Tibial nerve (tissue), 4 donors: ENCODE data around the gene PLA2G2F. TPM values are rescaled to one million over a fixed set of nuclear protein-coding genes. Genes with fewer than 3 reads are reported as not detected.

Source experiments
- DNase-seq, 2 donors: peaks; one replicate each; pipeline ENCODE4 v3.0.0-alpha.2; 2019; ENCODE audit warnings: low spot score in 2 of 2
- H3K27ac ChIP-seq, 4 donors: fragments of 200-600 bp; sonication (generic) in 3 of 4; one replicate each; pipeline ENCODE4 v1.5.1; 2017 to 2019; ENCODE audit warnings: mild to moderate bottlenecking in 1 of 4
- H3K27me3 ChIP-seq, 2 donors: fragments of 200-600 bp; sonication (generic) in 1 of 2; one replicate each; pipeline versions ENCODE4 v1.5.1 to v1.6.0; 2017 to 2019
- H3K36me3 ChIP-seq, 3 donors: fragments of 200-600 bp; sonication (generic); one replicate each; pipeline ENCODE4 v1.5.1; 2018 to 2019
- H3K4me1 ChIP-seq, 4 donors: fragments of 200-600 bp; sonication (generic) in 3 of 4; one replicate each; pipeline ENCODE4 v1.5.1; 2017 to 2019
- H3K4me3 ChIP-seq, 4 donors: fragments of 200-600 bp; sonication (generic) in 3 of 4; one replicate each; pipeline ENCODE4 v1.5.1; 2017 to 2019; ENCODE audit warnings: mild to moderate bottlenecking in 1 of 4, moderate library complexity in 1 of 4
- H3K9me3 ChIP-seq, 4 donors: fragments of 200-600 bp; sonication (generic) in 3 of 4; one replicate each; pipeline ENCODE4 v1.5.1; 2017 to 2019
- EP300 ChIP-seq, 2 donors: sonication (generic); formaldehyde crosslinking; IDR thresholded peaks; one replicate each; pipeline ENCODE4 v1.6.1; 2017; ENCODE audit warnings: antibody characterized with exemption in 2 of 2, mild to moderate bottlenecking in 1 of 2
- POLR2A ChIP-seq, 2 donors: fragments of 450-650 bp; IDR thresholded peaks; one replicate each; pipeline ENCODE4 v1.6.1; 2017; ENCODE audit warnings: antibody characterized with exemption in 2 of 2, mild to moderate bottlenecking in 2 of 2, moderate library complexity in 2 of 2
- WGBS, 2 donors: methylation state at CpG; one replicate each; pipeline ENCODE4 v1.1.5; 2018; 5-methylcytosine and 5-hydroxymethylcytosine counted together
- total RNA-seq, 4 donors: library from RNA; depleted of rRNA; stranded (reverse); fragments of >200 nt; gene quantifications; one replicate each; pipeline ENCODE4 v1.1.0, GENCODE V29; 2016
- TF ChIP-seq, protein P1 (sequence below), 5 experiments: fragments of 200-600 bp in 3 of 5; fragments of 450-650 bp in 2 of 5; sonication (generic) in 3 of 5; IDR thresholded peaks; one replicate each; pipeline ENCODE4 v1.5.1; 2016 to 2019; ENCODE audit warnings: antibody characterized with exemption in 5 of 5, mild to moderate bottlenecking in 3 of 5, moderate library complexity in 2 of 5

Gene PLA2G2F
- total RNA-seq, 4 donors from 2014 or later: not detected

DNA sequence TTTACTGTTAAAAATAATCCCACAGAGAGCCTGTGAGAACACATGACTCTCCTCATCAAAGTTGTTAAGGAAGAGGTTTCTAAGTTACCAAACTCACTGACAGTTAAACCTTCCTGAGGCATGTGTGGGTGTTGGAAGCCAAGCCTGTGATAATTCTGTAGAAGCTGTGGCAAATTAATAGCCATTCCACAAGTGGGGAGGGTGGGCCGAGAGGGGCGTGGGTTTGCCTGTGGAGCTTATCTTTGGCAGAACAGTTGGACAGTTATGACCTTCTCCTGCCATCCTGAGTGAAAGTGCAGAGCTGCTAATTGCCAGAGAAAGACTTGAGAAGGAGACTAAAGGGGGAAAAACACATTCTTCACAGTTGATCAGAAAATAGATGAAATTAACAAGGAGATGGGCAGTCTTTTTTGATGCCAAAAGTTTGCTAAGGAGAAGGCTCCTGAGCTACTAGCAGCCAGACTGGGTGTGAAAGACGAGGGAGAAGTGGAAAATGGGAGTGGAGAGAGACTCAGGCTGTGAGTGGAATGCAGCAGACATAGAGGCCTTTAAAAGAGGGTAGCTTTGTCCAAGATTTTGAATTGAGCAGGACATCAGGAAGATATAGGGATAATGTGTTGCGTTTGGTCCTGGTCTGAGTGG, 48.8 kb downstream of the PLA2G2F start:
- Histone ChIP-seq H3K4me3 (no peak overlapping the region), H3K27me3 (peaks cover 0 to 81% of the 10 kb centered on the region in 2 donors), H3K36me3 (no peaks in the 10 kb centered on the region), H3K4me1 (peaks cover 0 to 10% (median 3%) of the 10 kb centered on the region in 4 donors), H3K27ac (no peak overlapping the region), H3K9me3 (no peaks in the 10 kb centered on the region)
- no peak for DNase-seq
- TF ChIP-seq EP300 (IDR thresholded peaks at IDR 0.05): no peak
- WGBS, 2 donors: 39 to 53% methylated on average over 4 of the region's 4 CpGs

DNA sequence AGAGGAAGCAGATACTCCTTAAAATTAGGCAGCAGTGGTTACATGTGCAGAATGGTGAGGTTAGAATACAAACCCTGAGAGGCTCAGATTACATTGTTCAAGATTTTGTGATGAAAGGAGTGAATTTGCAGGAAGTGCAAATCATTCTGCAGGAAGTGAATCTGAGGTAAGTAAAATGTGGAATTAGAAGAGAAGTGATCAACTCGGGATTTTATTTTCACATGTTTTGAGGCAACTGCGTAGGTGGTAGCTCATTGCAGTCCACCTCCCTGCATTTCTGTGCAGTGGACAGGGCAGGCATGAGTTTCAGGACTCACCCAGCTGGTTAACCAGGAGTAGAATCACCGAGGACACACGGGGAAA, 49.3 kb downstream of the PLA2G2F start:
- Histone ChIP-seq H3K4me3 (no peak overlapping the region), H3K4me1 (peaks cover 0 to 10% (median 3%) of the 10 kb centered on the region in 4 donors), H3K9me3 (no peaks in the 10 kb centered on the region), H3K36me3 (no peaks in the 10 kb centered on the region), H3K27me3 (peaks cover 0 to 83% of the 10 kb centered on the region in 2 donors), H3K27ac (no peak overlapping the region)
- no peak for DNase-seq
- TF ChIP-seq POLR2A (IDR thresholded peaks at IDR 0.05) (no peak), EP300 (IDR thresholded peaks at IDR 0.05) (no peak)
- TF ChIP-seq, protein P1, sequence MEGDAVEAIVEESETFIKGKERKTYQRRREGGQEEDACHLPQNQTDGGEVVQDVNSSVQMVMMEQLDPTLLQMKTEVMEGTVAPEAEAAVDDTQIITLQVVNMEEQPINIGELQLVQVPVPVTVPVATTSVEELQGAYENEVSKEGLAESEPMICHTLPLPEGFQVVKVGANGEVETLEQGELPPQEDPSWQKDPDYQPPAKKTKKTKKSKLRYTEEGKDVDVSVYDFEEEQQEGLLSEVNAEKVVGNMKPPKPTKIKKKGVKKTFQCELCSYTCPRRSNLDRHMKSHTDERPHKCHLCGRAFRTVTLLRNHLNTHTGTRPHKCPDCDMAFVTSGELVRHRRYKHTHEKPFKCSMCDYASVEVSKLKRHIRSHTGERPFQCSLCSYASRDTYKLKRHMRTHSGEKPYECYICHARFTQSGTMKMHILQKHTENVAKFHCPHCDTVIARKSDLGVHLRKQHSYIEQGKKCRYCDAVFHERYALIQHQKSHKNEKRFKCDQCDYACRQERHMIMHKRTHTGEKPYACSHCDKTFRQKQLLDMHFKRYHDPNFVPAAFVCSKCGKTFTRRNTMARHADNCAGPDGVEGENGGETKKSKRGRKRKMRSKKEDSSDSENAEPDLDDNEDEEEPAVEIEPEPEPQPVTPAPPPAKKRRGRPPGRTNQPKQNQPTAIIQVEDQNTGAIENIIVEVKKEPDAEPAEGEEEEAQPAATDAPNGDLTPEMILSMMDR (IDR thresholded peaks at IDR 0.05): no peak
- 48 to 55% methylated on average over 4 of the region's 4 CpGs for WGBS, 2 donors

DNA sequence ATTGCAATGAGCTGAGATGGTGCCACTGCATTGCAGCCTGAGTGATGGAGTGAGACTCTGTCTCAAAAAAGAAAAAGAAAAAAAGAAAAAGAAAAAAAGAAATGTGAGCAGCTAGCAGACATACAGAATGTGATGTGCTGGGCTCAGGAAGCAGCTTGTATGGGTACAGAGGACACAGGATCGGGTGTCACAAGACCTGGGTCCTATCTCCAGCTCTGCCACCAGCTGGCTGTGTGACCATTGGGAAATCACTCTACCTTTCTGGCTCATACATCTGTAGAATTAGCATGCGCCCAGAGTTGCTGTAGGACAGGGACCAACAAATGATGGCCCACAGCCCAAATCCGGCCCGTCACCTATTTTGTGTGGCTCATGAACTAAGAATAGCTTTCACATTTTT, 50.5 kb downstream of the PLA2G2F start:
- H3K27ac ChIP-seq: no peak overlapping the region
- peaks cover 0 to 13% (median 3%) of the 10 kb centered on the region in 4 donors for H3K4me1 ChIP-seq
- H3K36me3 ChIP-seq: no peaks in the 10 kb centered on the region
- H3K27me3 ChIP-seq: peaks cover 0 to 84% of the 10 kb centered on the region in 2 donors
- H3K4me3 ChIP-seq: no peak overlapping the region
- no peaks in the 10 kb centered on the region for H3K9me3 ChIP-seq
- no peak for DNase-seq
- WGBS, 2 donors: 79 to 93% methylated on average over 4 of the region's 4 CpGs
- TF ChIP-seq, protein P1 (IDR thresholded peaks at IDR 0.05): no peak

DNA sequence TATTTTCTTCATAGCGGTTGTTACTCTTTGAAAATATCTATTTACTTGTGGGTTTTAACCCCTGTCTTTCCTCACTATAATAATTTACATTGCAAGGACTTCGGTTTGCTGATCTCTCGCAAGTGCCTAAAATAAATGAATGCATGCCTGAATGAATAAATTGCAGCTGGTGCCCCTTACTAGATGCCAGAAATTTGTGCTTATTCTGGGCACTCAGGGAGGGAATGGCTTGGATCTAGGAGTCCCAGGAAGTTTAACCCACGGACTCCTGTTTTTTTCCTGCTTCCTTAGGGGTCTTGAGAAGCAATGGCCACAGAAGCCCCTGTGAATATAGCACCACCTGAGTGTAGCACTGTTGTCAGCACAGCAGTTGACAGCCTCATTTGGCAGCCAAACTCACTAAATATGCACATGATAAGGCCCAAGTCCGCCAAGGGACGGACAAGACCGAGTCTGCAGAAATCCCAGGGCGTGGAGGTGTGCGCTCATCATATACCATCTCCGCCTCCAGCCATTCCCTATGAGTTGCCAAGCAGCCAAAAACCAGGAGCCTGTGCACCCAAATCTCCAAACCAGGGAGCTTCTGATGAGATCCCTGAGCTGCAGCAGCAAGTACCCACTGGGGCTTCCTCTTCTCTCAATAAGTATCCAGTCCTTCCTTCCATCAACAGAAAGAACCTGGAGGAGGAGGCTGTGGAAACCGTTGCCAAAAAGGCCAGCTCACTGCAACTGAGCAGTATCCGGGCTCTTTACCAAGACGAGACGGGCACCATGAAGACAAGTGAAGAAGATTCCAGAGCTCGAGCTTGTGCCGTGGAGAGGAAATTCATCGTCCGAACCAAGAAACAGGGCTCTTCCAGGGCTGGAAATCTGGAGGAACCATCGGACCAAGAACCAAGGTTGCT, 51.4 kb downstream of the PLA2G2F start:
- H3K36me3 ChIP-seq: no peaks in the 10 kb centered on the region
- no peaks in the 10 kb centered on the region for H3K9me3 ChIP-seq
- H3K4me3 ChIP-seq: no peak overlapping the region
- peaks cover 0 to 77% of the 10 kb centered on the region in 2 donors for H3K27me3 ChIP-seq
- DNase-seq: no peak
- 87 to 88% methylated on average over 19 of the region's 19 CpGs for WGBS, 2 donors
- TF ChIP-seq, protein P1 (IDR thresholded peaks at IDR 0.05): no peak
- TF ChIP-seq POLR2A (IDR thresholded peaks at IDR 0.05) (no peak), EP300 (IDR thresholded peaks at IDR 0.05) (no peak)
- peaks cover 0 to 15% (median 3%) of the 10 kb centered on the region in 4 donors for H3K4me1 ChIP-seq
- no peak overlapping the region for H3K27ac ChIP-seq

DNA sequence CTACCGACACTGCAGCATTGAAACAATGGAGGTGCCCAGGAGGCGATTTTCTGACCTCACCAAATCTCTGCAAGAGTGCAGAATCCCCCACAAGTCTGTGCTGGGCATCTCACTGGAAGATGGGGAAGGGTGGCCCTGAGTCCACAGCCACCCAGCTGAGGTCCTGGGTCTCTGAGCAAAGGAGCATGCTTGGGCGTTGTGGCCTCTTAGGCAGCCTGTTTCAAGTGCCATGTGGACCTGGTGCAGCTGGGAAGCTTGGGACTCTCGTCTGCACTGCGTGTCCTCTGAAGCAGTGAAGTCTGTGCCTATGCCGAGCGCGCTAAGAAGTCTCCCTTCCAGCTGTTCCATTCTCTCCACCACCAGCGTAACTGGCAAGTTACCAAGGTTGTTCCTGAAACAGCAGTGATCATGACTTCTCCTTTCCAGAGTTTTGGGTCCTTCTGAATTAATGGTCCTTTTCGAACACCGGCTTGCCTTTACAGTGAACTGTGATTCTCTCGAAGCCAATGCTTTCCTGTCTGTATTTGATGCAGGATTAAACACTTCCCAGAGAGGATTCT, 52.2 kb downstream of the PLA2G2F start:
- peaks cover 0 to 7% (median 3%) of the 10 kb centered on the region in 4 donors for H3K4me1 ChIP-seq
- DNase-seq: peak in 1 of 2 donors; percentile 21
- no peak for TF ChIP-seq EP300 (IDR thresholded peaks at IDR 0.05)
- no peak for TF ChIP-seq POLR2A (IDR thresholded peaks at IDR 0.05)
- TF ChIP-seq, protein P1 (IDR thresholded peaks at IDR 0.05): no peak
- H3K27me3 ChIP-seq: peaks cover 0 to 76% of the 10 kb centered on the region in 2 donors
- H3K36me3 ChIP-seq: no peaks in the 10 kb centered on the region
- no peak overlapping the region for H3K4me3 ChIP-seq
- H3K9me3 ChIP-seq: no peaks in the 10 kb centered on the region
- 84 to 87% methylated on average over 10 to 11 of the region's 12 CpGs for WGBS, 2 donors
- no peak overlapping the region for H3K27ac ChIP-seq
